ENCODE measurements around the gene SNRNP35.

DNA sequence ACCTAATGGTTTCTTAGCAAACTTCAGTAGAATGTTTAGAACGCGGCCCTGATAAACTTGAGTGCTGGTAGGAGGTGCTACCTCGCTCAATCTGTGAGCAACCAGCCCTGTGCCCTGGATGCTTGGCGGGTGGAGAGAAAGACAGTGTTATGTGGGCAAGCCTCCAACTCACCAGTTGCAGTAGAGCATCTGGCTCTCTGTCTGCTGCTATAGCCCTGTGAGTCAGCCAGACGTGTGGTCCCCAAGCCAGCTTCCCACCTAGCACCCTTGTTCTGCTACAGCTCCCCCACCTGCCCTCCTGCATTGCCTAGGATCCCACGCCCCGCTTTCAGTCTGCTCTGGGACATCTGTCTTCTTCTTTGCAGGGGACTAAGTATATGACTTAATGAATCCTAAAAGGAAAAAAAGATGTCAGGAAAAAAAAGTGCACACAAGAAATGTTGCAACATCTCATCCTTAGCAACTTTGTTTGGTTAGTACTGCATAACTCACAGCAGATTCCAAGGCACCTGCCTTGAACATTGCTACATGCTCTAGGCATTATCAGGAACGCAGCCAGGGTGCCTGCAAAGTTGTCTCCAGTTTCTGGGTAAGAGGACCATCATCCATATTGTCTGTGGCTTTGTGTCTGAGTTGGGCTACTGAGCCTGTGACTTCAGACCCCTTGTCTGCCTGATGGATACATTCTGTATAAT, 13.6 kb downstream of the SNRNP35 start:
- TF ChIP-seq EZH2 (optimal IDR thresholded peaks at IDR 0.05; ENCODE audit: low read depth, low read length) (no peak), EZH2phosphoT487 (IDR thresholded peaks at IDR 0.05; ENCODE audit: low read length) (no peak)
- TF ChIP-seq, protein P1, sequence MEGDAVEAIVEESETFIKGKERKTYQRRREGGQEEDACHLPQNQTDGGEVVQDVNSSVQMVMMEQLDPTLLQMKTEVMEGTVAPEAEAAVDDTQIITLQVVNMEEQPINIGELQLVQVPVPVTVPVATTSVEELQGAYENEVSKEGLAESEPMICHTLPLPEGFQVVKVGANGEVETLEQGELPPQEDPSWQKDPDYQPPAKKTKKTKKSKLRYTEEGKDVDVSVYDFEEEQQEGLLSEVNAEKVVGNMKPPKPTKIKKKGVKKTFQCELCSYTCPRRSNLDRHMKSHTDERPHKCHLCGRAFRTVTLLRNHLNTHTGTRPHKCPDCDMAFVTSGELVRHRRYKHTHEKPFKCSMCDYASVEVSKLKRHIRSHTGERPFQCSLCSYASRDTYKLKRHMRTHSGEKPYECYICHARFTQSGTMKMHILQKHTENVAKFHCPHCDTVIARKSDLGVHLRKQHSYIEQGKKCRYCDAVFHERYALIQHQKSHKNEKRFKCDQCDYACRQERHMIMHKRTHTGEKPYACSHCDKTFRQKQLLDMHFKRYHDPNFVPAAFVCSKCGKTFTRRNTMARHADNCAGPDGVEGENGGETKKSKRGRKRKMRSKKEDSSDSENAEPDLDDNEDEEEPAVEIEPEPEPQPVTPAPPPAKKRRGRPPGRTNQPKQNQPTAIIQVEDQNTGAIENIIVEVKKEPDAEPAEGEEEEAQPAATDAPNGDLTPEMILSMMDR (IDR thresholded peaks at IDR 0.05; ENCODE audit: low read length) = no peak
